HEK293 (cell line): ENCODE results near the gene OSCP1.
A peak's percentile ranks its signal among the peaks of the same experiment; 100 is the strongest.

Experiments used
- KLF9 ChIP-seq: fragments of 450-650 bp; formaldehyde crosslinking; IDR thresholded peaks from 2 replicates; pipeline ENCODE4 v1.5.1; 2016; ENCODE audit warnings: missing biosample characterization, missing genetic modification characterization, low read depth
- ZNF248 ChIP-seq: fragments of 450-650 bp; formaldehyde crosslinking; IDR thresholded peaks from 2 replicates; pipeline ENCODE4 v1.5.1; 2017; ENCODE audit warnings: missing biosample characterization, missing genetic modification characterization
- ZNF513 ChIP-seq: fragments of 450-650 bp; IDR thresholded peaks from 2 replicates; pipeline ENCODE4 v1.5.1; 2018; ENCODE audit warnings: missing biosample characterization, missing genetic modification characterization
- ZNF585B ChIP-seq: fragments of 450-650 bp; formaldehyde crosslinking; IDR thresholded peaks from 2 replicates; pipeline ENCODE4 v1.5.1; 2016; ENCODE audit warnings: missing biosample characterization, missing genetic modification characterization
- ZNF600 ChIP-seq: fragments of 450-650 bp; formaldehyde crosslinking; IDR thresholded peaks from 2 replicates; pipeline ENCODE4 v1.5.1; 2016; ENCODE audit warnings: missing biosample characterization, missing genetic modification characterization
- ZNF654 ChIP-seq: fragments of 450-650 bp; formaldehyde crosslinking; IDR thresholded peaks from 2 replicates; pipeline ENCODE4 v1.5.1; 2016; ENCODE audit warnings: low read depth, missing biosample characterization, missing genetic modification characterization
- ZSCAN5A ChIP-seq: fragments of 450-650 bp; formaldehyde crosslinking; IDR thresholded peaks from 2 replicates; pipeline ENCODE4 v1.5.1; 2016; ENCODE audit warnings: missing biosample characterization, missing genetic modification characterization

The OSCP1 gene

DNA sequence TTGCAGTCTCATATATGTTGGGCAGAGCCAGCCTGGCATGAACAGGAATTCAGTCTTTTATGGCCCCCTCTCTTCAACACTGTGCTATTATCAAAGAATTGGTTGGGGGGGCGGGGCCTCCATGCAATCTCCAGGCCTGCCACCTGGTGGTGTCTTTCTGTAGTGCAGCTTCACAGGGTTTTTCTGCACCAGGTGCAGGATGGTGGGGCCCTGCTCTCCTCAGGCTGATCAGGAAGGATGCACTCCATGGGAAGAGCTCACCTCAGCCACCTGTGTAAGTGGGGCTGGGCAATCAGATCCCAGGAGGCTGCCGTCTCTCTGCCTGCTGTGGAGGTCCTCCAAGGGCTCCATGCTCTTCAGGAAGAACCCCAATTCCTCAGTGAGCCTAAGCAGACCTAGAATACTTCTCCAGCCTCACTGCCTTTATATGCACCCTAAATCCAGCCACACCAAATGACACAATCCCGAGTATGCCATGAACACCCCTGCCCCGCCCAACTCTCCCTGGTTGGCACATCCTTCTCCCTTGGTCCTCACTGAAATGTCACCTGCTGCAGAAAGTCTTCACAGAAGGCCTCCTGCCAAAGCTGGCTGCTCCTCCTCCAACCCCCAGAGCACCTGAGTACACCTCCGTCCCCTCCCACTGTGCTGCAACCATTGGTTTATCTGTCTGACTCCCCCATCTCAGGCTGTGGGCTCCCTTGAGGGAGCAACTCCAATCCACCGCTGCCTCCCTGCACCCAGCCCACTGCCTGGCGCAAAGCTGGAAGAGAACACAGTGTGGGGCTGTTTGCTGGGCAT is 81.0 kb downstream of the OSCP1 start (continued):
- TF ChIP-seq ZSCAN5A (tag by site-specific recombination) (no peak), ZNF600 (tag by site-specific recombination) (no peak), ZNF654 (peak; percentile 41), ZNF513 (tag by site-specific recombination) (no peak), KLF9 (tag by site-specific recombination) (peak; percentile 90), ZNF248 (no peak), ZNF585B (tag by site-specific recombination) (no peak)
